Naive B cell (primary cell): Measurements from ENCODE around the gene UPB1. TPM values are rescaled to one million over a fixed set of nuclear protein-coding genes. Genes with fewer than 3 reads are reported as not detected.
"Not testable (repeated sequence)": the region's sequence is repeated elsewhere in the genome, so short reads cannot be mapped to it uniquely, and the experiment has no call there.

Source experiments
- ATAC-seq, 2 donors: fragments of 150-1000 bp; cut with Tn5 transposase; 2 replicates each; pipeline ENCODE4 v1.10.0; 2021; ENCODE audit warnings: low read depth in 2 of 2, mild to moderate bottlenecking in 2 of 2, moderate library complexity in 2 of 2
- DNase-seq: peaks from one replicate; pipeline ENCODE4 v3.0.0; 2022
- H3K27ac Mint-ChIP-seq, 6 donors: one replicate each; pipeline ENCODE4 v1.8.0; 2020 to 2022; ENCODE audit warnings: mild to moderate bottlenecking in 6 of 6, mixed read lengths in 6 of 6, moderate library complexity in 5 of 6, inconsistent platforms in 2 of 6
- H3K27me3 Mint-ChIP-seq, 3 donors: one replicate each; pipeline ENCODE4 v1.8.0; 2021 to 2022; ENCODE audit warnings: mixed read lengths in 3 of 3, mild to moderate bottlenecking in 1 of 3
- H3K36me3 Mint-ChIP-seq, 2 donors: one replicate each; pipeline ENCODE4 v1.8.0; 2020 to 2022; ENCODE audit warnings: mixed read lengths in 2 of 2, inconsistent platforms in 1 of 2, mild to moderate bottlenecking in 1 of 2
- H3K4me1 Mint-ChIP-seq, 3 donors: one replicate each; pipeline ENCODE4 v1.8.0; 2020 to 2022; ENCODE audit warnings: mixed read lengths in 3 of 3, inconsistent platforms in 1 of 3, mild to moderate bottlenecking in 1 of 3, moderate library complexity in 1 of 3
- H3K4me3 Mint-ChIP-seq, 8 donors: one replicate each; pipeline ENCODE4 v1.8.0; 2020 to 2022; ENCODE audit warnings: mild to moderate bottlenecking in 8 of 8, mixed read lengths in 8 of 8, moderate library complexity in 8 of 8, inconsistent platforms in 2 of 8
- H3K9me3 Mint-ChIP-seq, 7 donors: one replicate each; pipeline ENCODE4 v1.8.0; 2020 to 2022; ENCODE audit warnings: mixed read lengths in 7 of 7, mild to moderate bottlenecking in 5 of 7, inconsistent platforms in 2 of 7, moderate library complexity in 1 of 7
- polyA plus RNA-seq, 6 donors: library from polyadenylated mRNA; unstranded; fragments of 300-500 nt; fragmentation: Illumina TruSeq; gene quantifications; one replicate each; pipeline ENCODE4 v1.2.3, GENCODE V29; 2021; ENCODE audit warnings: low read depth in 6 of 6

UPB1 gene
- polyA plus RNA-seq, 6 donors from 2014 or later = 0.08 to 0.90 (median 0.20) TPM; not detected in 1

- no peaks in the 10 kb centered on the region for H3K9me3 Mint-ChIP-seq
- H3K4me3 Mint-ChIP-seq = peak overlapping the region; percentile 71 to 99 (median 87)
- H3K4me1 Mint-ChIP-seq = peaks cover 63 to 80% (median 78%) of the 10 kb centered on the region in 3 donors
- H3K27ac Mint-ChIP-seq = peak overlapping the region; percentile 79 to 97 (median 90)
- no peak for ATAC-seq
- DNase-seq = no peak
- H3K36me3 Mint-ChIP-seq = peaks cover 0 to 29% of the 10 kb centered on the region in 2 donors
- no peaks in the 10 kb centered on the region for H3K27me3 Mint-ChIP-seq
These were observed 55.8 kb downstream of the UPB1 start for GRCh38 chr22:24550902-24551435.

- not testable (repeated sequence) for H3K27me3 Mint-ChIP-seq, H3K9me3 Mint-ChIP-seq
- Mint-ChIP-seq H3K4me3 (peak overlapping the region; percentile 92 to 100 (median 99)), H3K36me3 (peaks cover 4 to 17% of the 10 kb centered on the region in 2 donors), H3K27ac (peak overlapping the region; percentile 95 to 99 (median 96)), H3K4me1 (peaks cover 66 to 86% (median 80%) of the 10 kb centered on the region in 3 donors)
- DNase-seq (peak; percentile 65), ATAC-seq (peak; percentile 31 to 36)
These were observed 57.6 kb downstream of the UPB1 start for GRCh38 chr22:24552503-24553286.

- peaks cover 12 to 24% of the 10 kb centered on the region in 2 donors for H3K36me3 Mint-ChIP-seq
- peaks cover 72 to 87% (median 82%) of the 10 kb centered on the region in 3 donors for H3K4me1 Mint-ChIP-seq
- H3K27me3 Mint-ChIP-seq = no peaks in the 10 kb centered on the region
- no peaks in the 10 kb centered on the region for H3K9me3 Mint-ChIP-seq
- no peak for DNase-seq
- peak overlapping the region; percentile 95 to 99 (median 96) for H3K27ac Mint-ChIP-seq
- ATAC-seq = no peak
- H3K4me3 Mint-ChIP-seq = peak overlapping the region; percentile 92 to 100 (median 99)
These were observed 58.6 kb downstream of the UPB1 start for GRCh38 chr22:24553597-24554312.

GRCh38 chr22:24554313-24555164, 59.4 kb downstream of the UPB1 start, which contains the start of gene GUCD1:
Gene GUCD1, minus strand, starts transcription at chr22:24555138. Its CDS starts 147 bp downstream, at chr22:24554991.
- DNase-seq (peak; percentile 22), ATAC-seq (no peak)
- no peaks in the 10 kb centered on the region for H3K9me3 Mint-ChIP-seq
- H3K36me3 Mint-ChIP-seq = peaks cover 12 to 25% of the 10 kb centered on the region in 2 donors
- no peaks in the 10 kb centered on the region for H3K27me3 Mint-ChIP-seq
- H3K4me1 Mint-ChIP-seq = peaks cover 73 to 87% (median 83%) of the 10 kb centered on the region in 3 donors
- peak within 1 kb of the TSS; percentile 95 to 99 (median 98) for H3K27ac Mint-ChIP-seq
- peak within 1 kb of the TSS; percentile 92 to 100 (median 99) for H3K4me3 Mint-ChIP-seq

- Mint-ChIP-seq H3K4me3 (peak within 1 kb of the TSS; percentile 92 to 100 (median 99)), H3K4me1 (peaks cover 73 to 87% (median 81%) of the 10 kb centered on the region in 3 donors), H3K27ac (peak within 1 kb of the TSS; percentile 95 to 99 (median 98)), H3K9me3 (no peaks in the 10 kb centered on the region), H3K36me3 (peaks cover 12 to 23% of the 10 kb centered on the region in 2 donors), H3K27me3 (no peaks in the 10 kb centered on the region)
- DNase-seq = peak; percentile 96
- peak; percentile 77 to 80 for ATAC-seq
These were observed 60.3 kb downstream of the UPB1 start, which contains the start of gene SNRPD3 for GRCh38 chr22:24555165-24556039. Gene SNRPD3, plus strand, starts transcription at chr22:24555999. Its CDS starts 1,676 bp downstream, at chr22:24557675.

- Mint-ChIP-seq H3K36me3 (peaks cover 12% of the 10 kb centered on the region in 2 donors), H3K9me3 (no peaks in the 10 kb centered on the region), H3K27me3 (no peaks in the 10 kb centered on the region), H3K4me3 (peak overlapping the region in 7 of 8 donors; percentile 8 to 94 (median 45)), H3K4me1 (peaks cover 47 to 76% (median 65%) of the 10 kb centered on the region in 3 donors), H3K27ac (peak overlapping the region in 3 of 6 donors; percentile 52 to 93 (median 82))
- no peak for DNase-seq
- no peak for ATAC-seq
These were observed 64.3 kb downstream of the UPB1 start for GRCh38 chr22:24559471-24559870.

GRCh38 chr22:24563246-24563645, 68.1 kb downstream of the UPB1 start:
- H3K27ac Mint-ChIP-seq = no peak overlapping the region
- H3K4me1 Mint-ChIP-seq = peaks cover 33 to 74% (median 65%) of the 10 kb centered on the region in 3 donors
- no peak for DNase-seq
- H3K9me3 Mint-ChIP-seq = no peaks in the 10 kb centered on the region
- H3K36me3 Mint-ChIP-seq = peaks cover 3 to 12% of the 10 kb centered on the region in 2 donors
- H3K27me3 Mint-ChIP-seq = no peaks in the 10 kb centered on the region
- ATAC-seq = no peak
- H3K4me3 Mint-ChIP-seq = no peak overlapping the region

- Mint-ChIP-seq H3K4me1 (peaks cover 21 to 62% (median 52%) of the 10 kb centered on the region in 3 donors), H3K4me3 (no peak overlapping the region), H3K36me3 (peaks cover 0 to 6% of the 10 kb centered on the region in 2 donors), H3K27ac (peak overlapping the region in 2 of 6 donors; percentile 62 to 90), H3K9me3 (no peaks in the 10 kb centered on the region), H3K27me3 (no peaks in the 10 kb centered on the region)
- ATAC-seq = no peak
- no peak for DNase-seq
These were observed 69.4 kb downstream of the UPB1 start for GRCh38 chr22:24564376-24565058.

GRCh38 chr22:24565077-24565476, 69.9 kb downstream of the UPB1 start:
- H3K27me3 Mint-ChIP-seq = no peaks in the 10 kb centered on the region
- ATAC-seq = no peak
- no peaks in the 10 kb centered on the region for H3K9me3 Mint-ChIP-seq
- H3K36me3 Mint-ChIP-seq = peaks cover 0 to 6% of the 10 kb centered on the region in 2 donors
- peak overlapping the region in 2 of 6 donors; percentile 29 to 62 for H3K27ac Mint-ChIP-seq
- H3K4me1 Mint-ChIP-seq = peaks cover 16 to 58% (median 49%) of the 10 kb centered on the region in 3 donors
- no peak for DNase-seq
- H3K4me3 Mint-ChIP-seq = no peak overlapping the region

- Mint-ChIP-seq H3K9me3 (no peaks in the 10 kb centered on the region), H3K4me3 (no peak overlapping the region), H3K4me1 (peaks cover 13 to 46% (median 44%) of the 10 kb centered on the region in 3 donors), H3K27me3 (no peaks in the 10 kb centered on the region), H3K27ac (peak overlapping the region in 1 of 6 donors; percentile 16), H3K36me3 (peaks cover 4 to 14% of the 10 kb centered on the region in 2 donors)
- no peak for DNase-seq
- no peak for ATAC-seq
These were observed 71.9 kb downstream of the UPB1 start for GRCh38 chr22:24566899-24567511.

GRCh38 chr22:24567668-24568067, 72.5 kb downstream of the UPB1 start:
- H3K36me3 Mint-ChIP-seq = peaks cover 6 to 16% of the 10 kb centered on the region in 2 donors
- H3K27ac Mint-ChIP-seq = no peak overlapping the region
- no peaks in the 10 kb centered on the region for H3K27me3 Mint-ChIP-seq
- no peak overlapping the region for H3K4me3 Mint-ChIP-seq
- H3K4me1 Mint-ChIP-seq = peaks cover 13 to 41% (median 40%) of the 10 kb centered on the region in 3 donors
- no peaks in the 10 kb centered on the region for H3K9me3 Mint-ChIP-seq
- no peak for DNase-seq
- ATAC-seq = no peak
